Parathyroid adenoma (tissue), 2 donors: ENCODE measurements around the gene SLC23A1.
"Not testable (repeated sequence)": the region's sequence is repeated elsewhere in the genome, so short reads cannot be mapped to it uniquely, and the experiment has no call there.

Source experiments
- H2AFZ ChIP-seq: fragments of 300-600 bp; sonication (generic); one replicate; pipeline ENCODE4 v1.7.0; 2017; ENCODE audit warnings: antibody characterized with exemption, mild to moderate bottlenecking
- H3K27ac ChIP-seq: fragments of 300-600 bp; sonication (generic); one replicate; pipeline ENCODE4 v1.7.0; 2017
- H3K27me3 ChIP-seq: fragments of 300-600 bp; sonication (generic); one replicate; pipeline ENCODE4 v1.7.0; 2017; ENCODE audit warnings: low read length; ENCODE audit not compliant: control insufficient read depth, insufficient read depth
- H3K36me3 ChIP-seq: fragments of 300-600 bp; sonication (generic); one replicate; pipeline ENCODE4 v1.7.0; 2017; ENCODE audit warnings: low read length; ENCODE audit not compliant: control insufficient read depth, insufficient read depth
- H3K4me1 ChIP-seq: fragments of 300-600 bp; sonication (generic); one replicate; pipeline ENCODE4 v1.7.0; 2017; ENCODE audit warnings: control low read depth
- H3K4me2 ChIP-seq: fragments of 300-600 bp; sonication (generic); one replicate; pipeline ENCODE4 v1.7.0; 2017; ENCODE audit warnings: low read length
- H3K4me3 ChIP-seq: fragments of 300-600 bp; sonication (generic); one replicate; pipeline ENCODE4 v1.7.0; 2017; ENCODE audit warnings: low read depth, low read length
- H3K79me2 ChIP-seq: fragments of 300-600 bp; sonication (generic); one replicate; pipeline ENCODE4 v1.7.0; 2017; ENCODE audit warnings: control low read depth
- H3K9ac ChIP-seq: fragments of 300-600 bp; sonication (generic); one replicate; pipeline ENCODE4 v1.7.0; 2017; ENCODE audit warnings: mild to moderate bottlenecking
- H3K9me3 ChIP-seq: fragments of 300-600 bp; sonication (generic); one replicate; pipeline ENCODE4 v1.7.0; 2017; ENCODE audit warnings: low read length; ENCODE audit not compliant: control insufficient read depth
- TF ChIP-seq, protein P1 (sequence below): fragments of 300-600 bp; sonication (generic); IDR thresholded peaks from one replicate; pipeline ENCODE4 v1.7.0; 2017; ENCODE audit warnings: antibody characterized with exemption, mild to moderate bottlenecking
- donor health status: primary hyperparathyroidism.

The SLC23A1 gene

DNA sequence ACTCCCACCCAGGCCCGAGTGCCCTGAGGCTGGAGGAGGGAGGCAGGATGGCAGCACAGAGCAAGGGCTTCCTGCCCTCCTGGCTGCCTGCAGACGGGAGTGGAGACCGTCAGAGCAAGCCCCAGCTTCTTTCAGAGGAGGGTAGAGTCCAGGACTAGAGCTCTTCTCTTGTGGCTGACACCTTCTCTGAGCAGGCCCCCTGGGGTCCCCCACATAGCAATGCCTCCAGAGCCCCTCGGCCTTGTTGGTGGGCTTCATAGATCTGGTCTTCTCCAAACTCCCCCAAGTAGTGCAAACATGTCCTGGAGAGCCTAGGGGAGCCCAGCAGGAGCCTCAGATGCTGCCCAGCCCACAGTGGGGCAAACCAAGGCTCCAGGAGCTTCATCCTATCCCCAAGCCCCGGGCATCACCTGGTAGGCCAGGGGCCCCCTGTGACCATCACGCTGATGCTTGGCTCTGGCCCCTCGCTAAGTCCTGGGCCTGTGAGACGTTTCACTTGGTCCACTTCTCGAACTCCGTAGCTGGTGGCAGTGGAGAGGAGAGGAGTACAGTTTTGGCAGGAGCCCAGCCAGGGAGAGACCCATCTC lies 4.6 kb upstream of the SLC23A1 start:
- peaks cover 13% of the 10 kb centered on the region for H3K4me1 ChIP-seq
- no peak overlapping the region for H3K9ac ChIP-seq

DNA sequence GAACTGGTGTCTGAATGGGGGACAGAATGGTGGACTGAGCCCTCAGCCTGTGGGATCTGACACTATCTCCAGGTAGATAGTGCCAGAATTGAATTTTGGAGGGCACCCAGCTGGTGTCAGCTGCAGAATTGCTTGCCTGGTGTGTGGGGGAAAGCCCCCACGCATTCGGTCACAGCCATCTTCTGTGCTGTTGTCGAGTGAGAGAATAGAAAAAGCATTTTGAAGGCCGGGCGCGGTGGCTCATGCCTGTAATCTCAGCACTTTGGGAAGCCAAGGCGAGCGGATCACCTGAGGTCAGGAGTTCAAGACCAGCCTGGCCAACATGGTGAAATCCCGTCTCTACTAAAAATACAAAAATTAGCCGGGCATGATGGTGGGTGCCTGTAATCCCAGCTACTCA lies 3.9 kb upstream of the SLC23A1 start:
- not testable (repeated sequence) for H3K36me3 ChIP-seq, H3K4me2 ChIP-seq, H3K9me3 ChIP-seq, H3K79me2 ChIP-seq, H3K27me3 ChIP-seq, H3K4me3 ChIP-seq, H3K27ac ChIP-seq, H2AFZ ChIP-seq, H3K9ac ChIP-seq
- peaks cover 20% of the 10 kb centered on the region for H3K4me1 ChIP-seq

More for the DNA sequence above, 4.6 kb upstream of the SLC23A1 start:
- H3K4me2 ChIP-seq = no peak overlapping the region
- no peak overlapping the region for H2AFZ ChIP-seq
- no peaks in the 10 kb centered on the region for H3K9me3 ChIP-seq
- no peak overlapping the region for H3K4me3 ChIP-seq
- TF ChIP-seq, protein P1, sequence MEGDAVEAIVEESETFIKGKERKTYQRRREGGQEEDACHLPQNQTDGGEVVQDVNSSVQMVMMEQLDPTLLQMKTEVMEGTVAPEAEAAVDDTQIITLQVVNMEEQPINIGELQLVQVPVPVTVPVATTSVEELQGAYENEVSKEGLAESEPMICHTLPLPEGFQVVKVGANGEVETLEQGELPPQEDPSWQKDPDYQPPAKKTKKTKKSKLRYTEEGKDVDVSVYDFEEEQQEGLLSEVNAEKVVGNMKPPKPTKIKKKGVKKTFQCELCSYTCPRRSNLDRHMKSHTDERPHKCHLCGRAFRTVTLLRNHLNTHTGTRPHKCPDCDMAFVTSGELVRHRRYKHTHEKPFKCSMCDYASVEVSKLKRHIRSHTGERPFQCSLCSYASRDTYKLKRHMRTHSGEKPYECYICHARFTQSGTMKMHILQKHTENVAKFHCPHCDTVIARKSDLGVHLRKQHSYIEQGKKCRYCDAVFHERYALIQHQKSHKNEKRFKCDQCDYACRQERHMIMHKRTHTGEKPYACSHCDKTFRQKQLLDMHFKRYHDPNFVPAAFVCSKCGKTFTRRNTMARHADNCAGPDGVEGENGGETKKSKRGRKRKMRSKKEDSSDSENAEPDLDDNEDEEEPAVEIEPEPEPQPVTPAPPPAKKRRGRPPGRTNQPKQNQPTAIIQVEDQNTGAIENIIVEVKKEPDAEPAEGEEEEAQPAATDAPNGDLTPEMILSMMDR = no peak
- no peak overlapping the region for H3K27ac ChIP-seq
- no peaks in the 10 kb centered on the region for H3K36me3 ChIP-seq
- no peaks in the 10 kb centered on the region for H3K27me3 ChIP-seq
- H3K79me2 ChIP-seq = no peaks in the 10 kb centered on the region

DNA sequence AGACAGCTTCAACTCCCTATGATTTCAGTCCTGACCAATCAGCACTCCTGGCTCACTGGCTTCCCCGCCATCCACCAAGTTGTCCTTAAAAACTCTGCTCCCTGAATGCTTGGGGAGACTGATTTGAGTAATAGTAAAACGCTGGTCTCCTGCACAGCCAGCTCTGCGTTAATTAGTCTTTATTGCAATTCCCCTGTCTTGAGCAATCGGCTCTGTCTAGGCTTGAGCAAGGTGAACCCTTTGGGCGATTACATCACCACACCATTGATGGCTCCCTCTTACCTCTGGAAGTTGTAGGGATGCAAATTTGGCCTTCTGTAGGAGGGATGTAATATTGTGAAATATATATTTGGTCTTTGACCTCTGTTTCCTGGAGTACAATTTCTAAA lies 2.9 kb upstream of the SLC23A1 start:
- TF ChIP-seq, protein P1 = no peak
- no peak overlapping the region for H3K9ac ChIP-seq
- H2AFZ ChIP-seq = no peak overlapping the region
- no peak overlapping the region for H3K27ac ChIP-seq
- no peak overlapping the region for H3K4me3 ChIP-seq
- H3K36me3 ChIP-seq = no peaks in the 10 kb centered on the region
- no peaks in the 10 kb centered on the region for H3K79me2 ChIP-seq
- H3K27me3 ChIP-seq = no peaks in the 10 kb centered on the region
- H3K9me3 ChIP-seq = no peaks in the 10 kb centered on the region
- peaks cover 23% of the 10 kb centered on the region for H3K4me1 ChIP-seq
- H3K4me2 ChIP-seq = no peak overlapping the region

DNA sequence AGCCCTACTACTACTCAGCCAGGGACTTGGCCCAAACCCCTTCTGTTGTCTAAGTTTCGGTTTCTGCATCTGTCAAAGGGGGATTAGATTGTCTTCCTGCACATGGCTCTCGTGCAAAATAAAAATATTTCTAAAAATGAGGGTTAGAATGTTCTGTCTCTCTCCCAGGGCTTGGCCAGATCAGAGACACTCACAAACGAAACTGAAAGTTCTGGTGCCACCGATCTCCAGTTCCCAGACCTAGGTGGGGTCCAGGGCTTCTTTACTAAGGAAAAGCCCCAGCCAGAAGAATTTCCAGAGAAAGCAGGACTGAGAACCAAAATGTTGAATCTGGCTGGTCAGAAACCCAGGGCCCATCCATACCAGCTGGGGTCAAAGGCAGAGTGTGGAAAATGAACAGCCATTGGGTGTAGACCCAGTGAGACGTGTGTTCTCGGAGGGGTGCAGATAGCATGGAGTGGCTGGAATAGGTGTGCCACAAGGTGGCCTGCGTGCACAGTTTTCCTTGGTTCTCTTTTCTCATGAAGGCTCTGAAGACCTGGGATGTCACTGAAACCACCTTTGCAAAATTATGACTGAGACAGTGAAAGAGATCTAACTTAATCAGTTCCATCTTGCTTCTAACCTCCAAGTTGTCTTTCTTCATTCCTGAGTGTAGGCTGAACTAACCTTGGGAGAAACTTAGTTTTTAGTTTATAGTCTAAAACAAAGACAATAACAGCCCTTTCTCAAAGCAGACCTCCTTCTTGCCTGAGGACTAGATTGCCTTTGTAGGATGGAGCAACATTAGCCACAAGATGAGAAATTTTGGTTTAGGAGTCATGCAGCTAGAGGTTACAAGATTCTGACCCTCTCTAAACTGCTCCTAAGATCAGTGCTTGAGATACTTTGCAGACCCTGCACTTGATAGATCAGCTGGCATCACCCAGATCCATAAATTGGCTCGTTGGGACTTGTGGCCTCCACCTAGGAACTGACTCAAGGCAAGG lies 2.3 kb upstream of the SLC23A1 start:
- H3K36me3 ChIP-seq = no peaks in the 10 kb centered on the region
- no peaks in the 10 kb centered on the region for H3K27me3 ChIP-seq
- no peaks in the 10 kb centered on the region for H3K79me2 ChIP-seq
- H3K9ac ChIP-seq = no peak overlapping the region
- H3K4me1 ChIP-seq = peaks cover 23% of the 10 kb centered on the region
- H3K9me3 ChIP-seq = no peaks in the 10 kb centered on the region
- H3K4me3 ChIP-seq = peak overlapping the region; percentile 30
- no peak overlapping the region for H3K27ac ChIP-seq
- TF ChIP-seq, protein P1 = peak; percentile 46
- H2AFZ ChIP-seq = peak overlapping the region; percentile 73
- H3K4me2 ChIP-seq = peak overlapping the region; percentile 44

DNA sequence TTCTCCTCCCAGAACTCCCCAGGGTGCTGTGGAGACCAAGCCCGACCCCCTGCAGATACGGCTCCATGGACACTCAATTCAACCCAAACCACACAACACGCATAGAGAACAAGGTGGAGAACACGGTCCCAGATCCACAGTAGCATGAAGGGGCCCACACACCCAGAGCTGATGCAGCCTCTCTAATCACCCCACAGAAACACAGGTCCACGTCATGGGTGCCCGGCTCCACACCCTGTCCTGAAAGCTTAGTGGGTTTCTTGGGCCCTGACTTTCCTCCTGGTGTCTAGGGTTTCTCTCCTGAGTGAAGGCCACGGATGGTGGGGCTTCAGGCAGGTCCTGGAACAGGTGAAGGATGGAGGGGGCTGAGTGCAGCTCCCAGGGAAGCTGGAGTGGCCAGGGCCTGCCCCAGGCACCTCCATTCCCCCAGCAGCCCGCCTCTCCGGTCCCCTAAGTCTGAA lies 1.5 kb upstream of the SLC23A1 start:
- no peak overlapping the region for H3K4me3 ChIP-seq
- peak overlapping the region; percentile 73 for H2AFZ ChIP-seq
- no peak overlapping the region for H3K27ac ChIP-seq
- H3K36me3 ChIP-seq = no peaks in the 10 kb centered on the region
- no peak overlapping the region for H3K9ac ChIP-seq
- peaks cover 4% of the 10 kb centered on the region for H3K79me2 ChIP-seq
- H3K4me2 ChIP-seq = no peak overlapping the region
- H3K4me1 ChIP-seq = peaks cover 23% of the 10 kb centered on the region
- H3K9me3 ChIP-seq = no peaks in the 10 kb centered on the region
- TF ChIP-seq, protein P1 = no peak
- H3K27me3 ChIP-seq = no peaks in the 10 kb centered on the region
